GM12875 (cell line): ENCODE data around the gene SLC25A42.

Source experiments
- H3K4me3 ChIP-seq: one replicate; pipeline ENCODE4 v1.5.1; 2011; ENCODE audit warnings: low read depth, low read length, control low read depth
- TF ChIP-seq, protein P1 (sequence below): IDR thresholded peaks from 2 replicates; pipeline ENCODE4 v1.5.1; 2011; ENCODE audit warnings: low read depth, mild to moderate bottlenecking, control low read depth, inconsistent platforms, low read length, moderate library complexity, borderline replicate concordance; ENCODE audit not compliant: insufficient read depth

SLC25A42 gene

DNA sequence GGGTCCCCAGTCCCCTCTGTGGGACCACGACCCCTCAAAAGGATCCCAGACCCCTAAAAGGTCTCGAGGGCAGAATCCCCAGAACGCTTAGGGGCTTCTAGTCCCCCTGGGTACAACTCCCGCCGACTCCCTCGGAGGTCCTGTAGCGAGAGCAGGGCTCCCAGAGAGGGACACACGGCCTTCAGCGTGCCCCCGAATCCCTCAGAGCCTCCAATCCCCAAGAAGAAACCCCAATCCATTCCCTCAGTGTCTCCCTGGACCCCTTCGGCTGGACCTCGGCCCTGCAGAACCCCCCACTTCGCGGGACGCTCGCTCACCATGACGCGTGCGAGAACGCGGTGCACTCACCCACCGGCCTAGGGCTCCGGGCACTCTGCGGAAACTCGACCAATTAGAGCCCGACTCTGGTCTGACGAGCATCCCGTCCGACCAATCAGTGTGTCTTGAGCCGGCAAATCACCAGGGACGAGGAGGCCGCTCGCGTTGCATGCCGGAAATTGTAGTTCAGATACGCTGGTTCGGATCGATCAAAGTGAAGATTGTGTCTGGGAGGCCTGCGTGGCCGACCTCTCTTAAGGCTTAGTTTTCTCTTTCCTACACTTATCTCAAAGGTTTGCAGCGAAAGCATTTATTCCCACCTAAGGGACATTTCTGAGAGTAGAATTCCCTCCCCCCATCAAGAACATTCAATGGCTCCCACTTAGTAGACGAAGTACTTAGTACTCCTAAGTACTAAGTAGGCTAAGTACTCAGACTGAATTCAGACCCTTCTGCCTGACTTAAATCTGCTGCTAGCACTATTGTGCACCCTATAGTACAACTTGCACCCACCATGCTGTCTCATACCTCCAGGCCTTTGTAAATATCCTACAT is 74.6 kb downstream of the SLC25A42 start, which contains the start of gene TMEM161A:
Gene TMEM161A, minus strand, starts transcription at position 370 of the 873 bp plus-strand sequence. Its CDS starts 50 bp downstream, at position 320.
- H3K4me3 ChIP-seq = peak within 1 kb of the TSS; percentile 61

DNA sequence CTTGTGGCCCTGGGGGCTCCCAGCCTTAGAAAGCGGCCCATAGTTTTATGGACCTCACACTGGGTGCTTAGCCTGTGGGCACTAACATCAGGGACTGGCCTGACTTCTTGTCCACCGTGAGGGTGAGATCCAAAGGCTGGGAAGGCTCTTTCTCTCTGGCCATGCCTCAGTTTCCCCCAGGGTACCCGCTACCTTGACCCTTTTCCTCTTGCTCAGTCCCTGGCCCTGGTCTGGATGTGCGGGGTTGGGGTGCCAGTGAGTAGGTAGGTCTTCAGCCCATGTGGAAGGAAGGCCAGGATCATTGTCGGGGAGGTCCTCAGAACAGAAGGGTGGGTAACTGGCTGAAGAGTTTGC is 76.1 kb downstream of the SLC25A42 start:
- TF ChIP-seq, protein P1, sequence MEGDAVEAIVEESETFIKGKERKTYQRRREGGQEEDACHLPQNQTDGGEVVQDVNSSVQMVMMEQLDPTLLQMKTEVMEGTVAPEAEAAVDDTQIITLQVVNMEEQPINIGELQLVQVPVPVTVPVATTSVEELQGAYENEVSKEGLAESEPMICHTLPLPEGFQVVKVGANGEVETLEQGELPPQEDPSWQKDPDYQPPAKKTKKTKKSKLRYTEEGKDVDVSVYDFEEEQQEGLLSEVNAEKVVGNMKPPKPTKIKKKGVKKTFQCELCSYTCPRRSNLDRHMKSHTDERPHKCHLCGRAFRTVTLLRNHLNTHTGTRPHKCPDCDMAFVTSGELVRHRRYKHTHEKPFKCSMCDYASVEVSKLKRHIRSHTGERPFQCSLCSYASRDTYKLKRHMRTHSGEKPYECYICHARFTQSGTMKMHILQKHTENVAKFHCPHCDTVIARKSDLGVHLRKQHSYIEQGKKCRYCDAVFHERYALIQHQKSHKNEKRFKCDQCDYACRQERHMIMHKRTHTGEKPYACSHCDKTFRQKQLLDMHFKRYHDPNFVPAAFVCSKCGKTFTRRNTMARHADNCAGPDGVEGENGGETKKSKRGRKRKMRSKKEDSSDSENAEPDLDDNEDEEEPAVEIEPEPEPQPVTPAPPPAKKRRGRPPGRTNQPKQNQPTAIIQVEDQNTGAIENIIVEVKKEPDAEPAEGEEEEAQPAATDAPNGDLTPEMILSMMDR = no peak
- H3K4me3 ChIP-seq = no peak overlapping the region

More for the DNA sequence above, 74.6 kb downstream of the SLC25A42 start, which contains the start of gene TMEM161A:
- TF ChIP-seq, protein P1 = no peak

DNA sequence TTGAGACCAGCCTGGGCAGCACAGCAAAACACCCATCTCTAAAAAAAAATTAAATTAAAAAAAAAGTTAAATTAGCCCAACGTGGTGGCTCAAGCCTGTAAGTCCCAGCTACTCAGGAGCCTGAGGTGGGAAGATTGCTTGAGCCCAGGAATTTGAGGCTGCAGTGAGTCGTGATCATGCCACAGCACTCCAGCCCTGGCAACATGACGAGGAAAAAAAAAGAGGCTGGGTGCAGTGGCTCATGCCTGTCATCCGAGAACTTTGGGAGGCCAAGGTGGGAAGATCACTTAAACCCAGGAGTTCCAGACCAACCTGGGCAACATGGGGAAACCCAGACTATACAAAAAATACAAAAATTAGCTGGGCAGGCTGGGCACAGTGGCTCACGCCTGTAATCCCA is 76.7 kb downstream of the SLC25A42 start:
- no peak overlapping the region for H3K4me3 ChIP-seq
- TF ChIP-seq, protein P1 = no peak

- no peak overlapping the region for H3K4me3 ChIP-seq
- TF ChIP-seq, protein P1 = no peak
These were observed 78.6 kb downstream of the SLC25A42 start for GRCh38 chr19:19142347-19142746.

GRCh38 chr19:19145281-19145680 is 81.5 kb downstream of the SLC25A42 start:
- no peak overlapping the region for H3K4me3 ChIP-seq
- TF ChIP-seq, protein P1 = no peak

- TF ChIP-seq, protein P1 = peak; percentile 96
- no peak overlapping the region for H3K4me3 ChIP-seq
These were observed 82.2 kb downstream of the SLC25A42 start for GRCh38 chr19:19145684-19146608.
